Activated CD8-positive, alpha-beta memory T cell treated with anti-CD3 and anti-CD28 coated beads, Interleukin-2, amount 10 ng/mL, durations not matched to agents 7 days and 5 days (primary cell): ENCODE measurements around the gene CAMTA1. TPM values are rescaled to one million over a fixed set of nuclear protein-coding genes. Genes with fewer than 3 reads are reported as not detected.

ENCODE experiments used
- ATAC-seq: fragments of 150-1000 bp; cut with Tn5 transposase; one replicate; pipeline ENCODE4 v1.10.0; 2021; ENCODE audit warnings: moderate library complexity
- CTCF ChIA-PET: fragments of 350-600 bp; sonication (Branson Sonifier 250); formaldehyde crosslinking; loops from one replicate; lab custom pipeline; 2021; ENCODE audit warnings: antibody characterized with exemption; lab: Charles Lee
- DNase-seq: peaks from one replicate; pipeline ENCODE4 v3.0.0-alpha.2; 2020
- H3K27ac Mint-ChIP-seq: one replicate; pipeline ENCODE4 v1.8.0; 2021; ENCODE audit warnings: mild to moderate bottlenecking, mixed read lengths
- H3K27me3 Mint-ChIP-seq: one replicate; pipeline ENCODE4 v1.8.0; 2021; ENCODE audit warnings: mixed read lengths
- H3K36me3 Mint-ChIP-seq: one replicate; pipeline ENCODE4 v1.8.0; 2021; ENCODE audit warnings: mild to moderate bottlenecking, mixed read lengths
- H3K4me1 Mint-ChIP-seq: one replicate; pipeline ENCODE4 v1.8.0; 2021; ENCODE audit warnings: mixed read lengths
- H3K4me3 Mint-ChIP-seq: one replicate; pipeline ENCODE4 v1.8.0; 2021; ENCODE audit warnings: mild to moderate bottlenecking, moderate library complexity, mixed read lengths
- H3K9me3 Mint-ChIP-seq: one replicate; pipeline ENCODE4 v1.8.0; 2022; ENCODE audit warnings: low read depth, mixed read lengths
- total RNA-seq, 2 experiments: library from RNA; stranded (reverse); gene quantifications; one replicate each; pipeline ENCODE4 v1.2.3, GENCODE V29; 2021

Gene CAMTA1
- total RNA-seq, 2 experiments from 2014 or later, result 42.8 to 43.2 TPM

DNA sequence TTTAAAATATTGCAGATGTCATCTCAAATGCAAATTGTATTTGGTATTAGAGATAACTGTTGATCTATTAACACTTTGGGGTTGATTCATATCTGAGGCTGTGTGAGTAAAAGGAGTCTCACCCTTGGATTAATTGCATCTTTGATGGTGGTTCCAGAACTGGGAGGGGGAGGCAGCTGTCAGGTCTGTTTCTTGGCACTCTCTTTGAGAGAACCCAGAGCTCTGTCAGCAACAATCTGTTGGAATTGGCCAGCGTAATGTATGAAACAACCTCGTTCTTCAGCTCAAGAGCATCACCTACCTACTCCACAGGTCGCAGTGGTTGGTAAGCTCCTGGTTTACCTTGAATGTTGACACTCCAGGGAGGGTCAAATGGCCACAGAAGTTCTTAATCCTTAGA is 424.1 kb downstream of the CAMTA1 start:
- H3K4me3 Mint-ChIP-seq, result no peak overlapping the region
- no peaks in the 10 kb centered on the region for H3K9me3 Mint-ChIP-seq
- no peak for ATAC-seq
- no peak for DNase-seq
- peaks cover 4% of the 10 kb centered on the region for H3K4me1 Mint-ChIP-seq
- CTCF ChIA-PET, result interaction anchor here (0.6 to 1.6 kb wide), 2 partner anchors 9 to 490 kb away, joined by 3 to 6 read pairs; no protein-coding TSS in a partner anchor
- no peak overlapping the region for H3K27ac Mint-ChIP-seq
- H3K36me3 Mint-ChIP-seq, result no peaks in the 10 kb centered on the region
- peaks cover 25% of the 10 kb centered on the region for H3K27me3 Mint-ChIP-seq

DNA sequence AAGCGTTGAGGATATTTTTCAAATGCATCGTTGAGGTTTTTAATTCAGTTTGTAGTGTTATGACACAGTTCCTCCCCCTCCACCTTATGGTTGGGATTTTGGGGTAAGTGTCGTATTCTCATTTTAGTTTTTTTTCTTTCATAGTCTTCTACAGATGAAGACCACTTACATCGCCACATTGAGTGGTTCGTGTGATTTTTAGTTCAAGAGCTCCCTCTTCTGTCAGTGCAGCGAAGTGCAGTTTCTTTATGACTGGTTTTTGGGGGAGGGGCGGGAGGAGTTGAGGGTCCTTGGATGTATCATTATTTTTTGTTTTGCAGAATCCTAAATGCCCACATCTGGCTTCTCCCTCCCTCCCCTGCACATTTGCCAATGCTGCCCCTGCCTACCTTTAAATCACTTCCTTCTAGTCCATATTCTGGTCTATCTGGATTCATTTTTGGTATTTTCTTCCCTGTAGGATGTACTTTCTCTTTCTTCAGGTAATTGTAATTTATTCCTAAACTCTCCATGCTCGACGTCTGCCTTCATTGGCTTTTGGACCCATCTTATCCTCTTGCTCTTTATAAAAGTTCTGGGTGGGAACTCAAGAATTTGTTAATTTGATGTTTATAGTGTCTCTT is 433.1 kb downstream of the CAMTA1 start:
- Mint-ChIP-seq H3K36me3 (no peaks in the 10 kb centered on the region), H3K4me3 (no peak overlapping the region), H3K4me1 (no peaks in the 10 kb centered on the region), H3K27me3 (peaks cover 4% of the 10 kb centered on the region), H3K9me3 (no peaks in the 10 kb centered on the region), H3K27ac (no peak overlapping the region)
- CTCF ChIA-PET, result interaction anchor here (0.6 to 1.5 kb wide), 4 partner anchors 9 to 517 kb away, joined by 3 to 6 read pairs (median 3); partner anchors contain the start of gene DNAJC11
- ATAC-seq (no peak), DNase-seq (peak; percentile 44)

DNA sequence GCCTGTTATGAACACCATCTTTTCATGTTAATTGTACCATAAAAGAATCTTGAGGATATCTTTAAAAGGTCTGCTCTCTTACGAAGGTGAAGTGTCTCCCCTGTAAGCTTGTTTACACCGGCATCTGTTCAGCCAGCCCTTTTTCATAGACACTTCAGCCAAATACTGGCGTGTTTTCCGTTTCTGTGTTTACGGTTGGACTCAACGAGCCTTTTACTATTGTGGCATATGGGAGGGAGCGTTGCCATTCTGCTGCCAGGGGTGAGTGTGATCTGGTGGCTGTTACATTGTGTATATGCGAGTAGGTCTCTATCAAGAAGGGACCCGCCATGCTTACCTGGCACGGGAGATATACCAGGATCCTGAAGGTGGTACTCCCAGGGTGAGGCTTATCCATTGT is 433.8 kb downstream of the CAMTA1 start:
- Mint-ChIP-seq H3K27me3 (peaks cover 4% of the 10 kb centered on the region), H3K9me3 (no peaks in the 10 kb centered on the region), H3K4me3 (no peak overlapping the region), H3K4me1 (no peaks in the 10 kb centered on the region), H3K36me3 (no peaks in the 10 kb centered on the region), H3K27ac (no peak overlapping the region)
- CTCF ChIA-PET, result interaction anchor here (1.5 kb wide), 1 partner anchor 177 kb away, joined by 6 read pairs; no protein-coding TSS in a partner anchor
- ATAC-seq (no peak), DNase-seq (no peak)

DNA sequence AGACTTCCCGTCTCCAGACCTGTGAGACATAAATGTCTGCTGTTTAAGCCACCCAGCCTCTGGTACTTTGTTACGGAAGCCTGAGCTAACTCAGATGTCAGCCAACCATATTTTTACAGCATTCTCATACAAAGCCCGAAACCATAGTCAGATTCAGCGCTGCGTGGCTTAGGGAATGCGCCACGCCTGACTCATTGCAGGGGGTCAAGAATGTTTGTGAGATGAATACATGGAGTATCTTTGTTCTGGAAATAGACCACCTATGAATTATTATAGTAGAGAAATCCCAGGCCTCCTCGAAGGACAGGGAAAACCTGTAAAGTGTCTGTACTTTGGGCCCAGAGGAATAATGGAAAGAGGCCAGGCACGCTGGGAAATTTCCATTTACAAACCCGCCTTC is 434.8 kb downstream of the CAMTA1 start:
- no peak overlapping the region for H3K4me3 Mint-ChIP-seq
- no peak for DNase-seq
- ATAC-seq, result no peak
- CTCF ChIA-PET, result no interaction called here
- H3K9me3 Mint-ChIP-seq, result no peaks in the 10 kb centered on the region
- no peaks in the 10 kb centered on the region for H3K4me1 Mint-ChIP-seq
- peaks cover 4% of the 10 kb centered on the region for H3K27me3 Mint-ChIP-seq
- no peaks in the 10 kb centered on the region for H3K36me3 Mint-ChIP-seq
- no peak overlapping the region for H3K27ac Mint-ChIP-seq

DNA sequence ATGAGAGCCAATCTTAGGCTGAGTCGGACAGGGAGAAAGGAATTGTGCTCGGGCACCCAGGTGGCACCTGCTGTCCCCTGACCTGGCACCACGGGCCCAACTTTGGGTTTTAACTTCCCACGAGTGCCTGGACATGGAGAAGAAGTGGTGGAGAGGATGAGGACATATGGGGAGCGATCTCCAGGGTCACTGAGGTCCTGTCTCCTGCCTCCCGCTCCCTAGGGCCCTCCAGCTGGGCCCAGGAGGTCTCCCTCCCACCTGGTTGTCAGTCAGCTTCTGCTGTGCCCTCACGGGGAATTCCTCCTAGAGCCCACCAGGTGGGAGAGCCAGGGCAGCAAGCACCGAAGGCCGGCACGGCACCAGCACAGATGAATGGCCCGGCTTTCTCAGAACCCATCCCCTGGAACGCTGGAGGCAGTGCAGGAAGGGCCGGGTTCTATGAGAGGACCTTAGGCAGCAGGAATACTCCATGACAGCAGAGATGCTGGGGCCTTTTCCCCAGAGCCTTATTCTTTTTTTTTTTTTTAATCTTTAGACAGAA is 435.5 kb downstream of the CAMTA1 start:
- H3K4me1 Mint-ChIP-seq, result no peaks in the 10 kb centered on the region
- H3K9me3 Mint-ChIP-seq, result no peaks in the 10 kb centered on the region
- peaks cover 4% of the 10 kb centered on the region for H3K27me3 Mint-ChIP-seq
- CTCF ChIA-PET, result no interaction called here
- H3K4me3 Mint-ChIP-seq, result no peak overlapping the region
- no peak overlapping the region for H3K27ac Mint-ChIP-seq
- H3K36me3 Mint-ChIP-seq, result no peaks in the 10 kb centered on the region
- no peak for DNase-seq
- no peak for ATAC-seq

DNA sequence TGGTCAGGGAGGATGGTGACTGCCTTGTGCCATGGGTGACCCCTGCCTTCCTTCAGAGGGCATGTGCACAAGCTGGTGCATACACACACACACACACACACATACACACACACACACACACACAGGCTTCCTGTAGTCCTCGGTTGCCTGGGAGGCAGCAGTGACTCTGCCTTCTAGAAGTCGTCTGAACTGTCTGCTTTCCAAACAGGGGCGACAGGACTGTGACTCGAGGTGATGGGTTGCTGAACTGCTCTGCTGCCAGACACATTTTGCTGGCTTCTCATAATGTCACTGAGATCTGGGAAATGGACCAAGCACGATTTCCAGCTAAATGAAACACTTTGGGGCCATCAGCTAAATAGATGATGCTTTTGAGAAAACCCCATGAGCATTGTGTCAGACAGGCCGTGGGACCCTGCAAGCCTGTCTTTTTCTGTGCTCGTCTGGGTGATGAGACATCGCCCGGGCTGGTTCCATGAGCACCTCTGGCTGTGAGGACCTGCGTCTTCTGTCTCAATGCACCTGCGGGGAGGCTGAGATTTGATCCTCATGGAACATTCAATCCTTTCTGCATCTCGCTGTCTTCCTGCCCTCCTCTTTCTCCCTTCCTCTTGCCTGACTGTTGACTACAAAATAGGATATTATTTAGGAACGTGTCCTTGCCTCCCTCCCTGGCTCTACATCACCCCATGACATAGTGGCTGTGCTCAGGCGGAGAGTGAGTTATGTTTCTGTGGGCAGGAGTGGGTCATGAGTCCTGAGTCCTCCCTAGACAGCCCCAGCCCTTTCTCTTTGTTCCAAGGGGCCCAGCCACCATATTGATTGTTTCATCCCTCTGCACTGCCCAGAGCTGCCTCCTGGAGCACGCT is 436.8 kb downstream of the CAMTA1 start:
- Mint-ChIP-seq H3K9me3 (no peaks in the 10 kb centered on the region), H3K36me3 (no peaks in the 10 kb centered on the region), H3K4me3 (no peak overlapping the region), H3K4me1 (no peaks in the 10 kb centered on the region), H3K27ac (no peak overlapping the region), H3K27me3 (peaks cover 4% of the 10 kb centered on the region)
- no peak for ATAC-seq
- DNase-seq, result no peak
- CTCF ChIA-PET, result no interaction called here

DNA sequence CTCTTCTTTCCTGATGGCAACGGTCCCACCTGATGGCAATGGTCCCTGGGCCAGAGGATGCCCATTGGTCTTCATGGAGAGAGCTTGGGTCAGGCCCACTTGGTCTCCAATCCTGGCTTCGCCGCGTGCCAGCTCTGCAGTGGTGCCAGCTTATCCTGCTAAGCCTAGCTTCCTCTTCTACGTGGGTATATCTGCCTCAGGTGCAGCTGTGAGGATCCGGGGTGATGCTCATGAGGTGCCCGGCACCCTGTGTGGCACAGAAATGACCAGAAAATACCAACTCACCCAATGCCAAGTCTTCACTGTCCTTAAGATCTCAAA is 437.4 kb downstream of the CAMTA1 start:
- H3K9me3 Mint-ChIP-seq, result no peaks in the 10 kb centered on the region
- no peak overlapping the region for H3K4me3 Mint-ChIP-seq
- no peak for DNase-seq
- CTCF ChIA-PET, result no interaction called here
- H3K27me3 Mint-ChIP-seq, result peaks cover 4% of the 10 kb centered on the region
- H3K4me1 Mint-ChIP-seq, result no peaks in the 10 kb centered on the region
- no peak for ATAC-seq
- no peaks in the 10 kb centered on the region for H3K36me3 Mint-ChIP-seq
- no peak overlapping the region for H3K27ac Mint-ChIP-seq

DNA sequence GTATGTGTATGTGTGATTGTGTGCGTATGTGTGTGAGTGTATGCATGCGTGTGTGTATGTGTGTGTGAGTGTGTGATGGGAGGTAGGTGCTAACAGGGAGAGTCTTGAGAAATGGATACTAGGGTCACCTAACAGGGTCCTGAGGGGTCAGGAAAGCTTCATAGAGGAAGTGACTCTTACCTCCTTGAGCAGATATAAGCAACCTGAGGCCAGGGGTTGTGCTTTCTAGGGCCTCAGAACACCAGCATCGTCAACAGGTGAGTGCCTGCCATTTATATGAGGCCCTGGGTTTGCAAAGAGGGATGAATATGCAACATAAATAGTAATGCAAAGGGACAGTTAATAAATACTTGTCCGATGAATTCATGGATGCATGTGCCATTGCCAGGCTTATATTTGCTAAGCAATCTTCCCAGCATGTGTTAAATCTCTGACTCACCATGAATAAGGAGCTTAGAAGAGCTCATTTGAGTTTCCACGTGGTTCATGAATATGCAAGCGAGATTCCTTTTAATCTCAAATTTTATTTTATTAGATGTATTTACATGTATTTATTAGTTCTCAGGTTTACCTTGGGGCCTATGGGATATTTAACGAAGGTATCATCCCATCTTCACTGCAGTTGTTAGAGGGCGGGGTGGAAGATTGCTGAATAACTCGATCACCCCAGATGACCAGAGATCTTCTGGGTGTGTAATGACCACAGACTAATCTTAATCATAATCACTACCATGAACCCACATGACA is 438.3 kb downstream of the CAMTA1 start:
- Mint-ChIP-seq H3K36me3 (no peaks in the 10 kb centered on the region), H3K4me3 (no peak overlapping the region), H3K4me1 (no peaks in the 10 kb centered on the region), H3K27me3 (no peaks in the 10 kb centered on the region), H3K27ac (no peak overlapping the region), H3K9me3 (no peaks in the 10 kb centered on the region)
- CTCF ChIA-PET, result no interaction called here
- DNase-seq (no peak), ATAC-seq (no peak)

DNA sequence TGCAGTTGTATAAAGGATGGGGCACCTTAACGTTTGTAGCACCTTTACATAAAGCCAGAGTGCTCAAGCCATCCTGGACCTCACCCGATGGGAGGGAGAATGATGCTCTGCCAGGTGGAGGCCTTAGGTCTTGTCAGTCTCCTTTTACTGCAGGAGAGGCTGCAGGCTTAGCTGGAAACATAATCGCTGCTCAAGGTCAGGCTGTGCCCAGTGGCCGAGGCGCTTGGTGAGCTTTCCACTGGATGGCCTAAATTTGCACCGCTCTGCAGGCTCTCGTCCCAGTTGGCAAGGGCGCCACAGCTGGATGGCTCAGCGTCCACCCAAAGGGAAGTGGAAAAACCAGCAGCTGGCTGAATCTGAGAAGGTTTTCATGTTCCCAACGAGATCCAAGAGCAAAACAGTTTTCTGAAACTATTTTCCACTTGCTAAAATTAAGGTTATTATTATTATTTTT is 438.9 kb downstream of the CAMTA1 start:
- H3K4me3 Mint-ChIP-seq, result no peak overlapping the region
- DNase-seq (no peak), ATAC-seq (no peak)
- CTCF ChIA-PET, result interaction anchor here (0.5 kb wide), 1 partner anchor 474 kb away, joined by 4 read pairs; no protein-coding TSS in a partner anchor
- H3K4me1 Mint-ChIP-seq, result no peaks in the 10 kb centered on the region
- H3K27ac Mint-ChIP-seq, result no peak overlapping the region
- H3K27me3 Mint-ChIP-seq, result no peaks in the 10 kb centered on the region
- no peaks in the 10 kb centered on the region for H3K9me3 Mint-ChIP-seq
- H3K36me3 Mint-ChIP-seq, result no peaks in the 10 kb centered on the region

DNA sequence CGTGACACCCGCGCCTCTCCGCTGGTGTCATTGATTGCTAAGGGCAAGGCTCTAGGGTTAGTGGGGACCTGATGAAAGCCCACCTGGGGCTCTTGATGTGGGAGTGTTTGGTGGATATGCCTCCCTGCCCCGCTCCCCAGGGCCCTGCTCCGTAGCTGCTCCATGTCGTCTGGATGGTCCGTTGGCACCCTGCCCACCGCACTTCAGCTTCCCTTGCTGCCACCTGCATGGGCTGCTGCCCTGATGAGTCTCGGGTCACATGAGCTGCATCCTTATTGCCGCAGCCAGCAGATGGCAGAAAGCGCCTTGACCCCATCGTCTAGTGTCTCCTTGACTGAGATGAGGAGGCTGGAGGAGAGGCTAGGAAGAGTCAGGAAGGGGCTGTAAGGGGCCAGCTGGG is 439.4 kb downstream of the CAMTA1 start:
- no peak for ATAC-seq
- Mint-ChIP-seq H3K36me3 (no peaks in the 10 kb centered on the region), H3K9me3 (no peaks in the 10 kb centered on the region), H3K27me3 (no peaks in the 10 kb centered on the region), H3K27ac (no peak overlapping the region), H3K4me3 (no peak overlapping the region), H3K4me1 (no peaks in the 10 kb centered on the region)
- no peak for DNase-seq
- CTCF ChIA-PET, result interaction anchor here (0.5 kb wide), 1 partner anchor 473 kb away, joined by 4 read pairs; no protein-coding TSS in a partner anchor

DNA sequence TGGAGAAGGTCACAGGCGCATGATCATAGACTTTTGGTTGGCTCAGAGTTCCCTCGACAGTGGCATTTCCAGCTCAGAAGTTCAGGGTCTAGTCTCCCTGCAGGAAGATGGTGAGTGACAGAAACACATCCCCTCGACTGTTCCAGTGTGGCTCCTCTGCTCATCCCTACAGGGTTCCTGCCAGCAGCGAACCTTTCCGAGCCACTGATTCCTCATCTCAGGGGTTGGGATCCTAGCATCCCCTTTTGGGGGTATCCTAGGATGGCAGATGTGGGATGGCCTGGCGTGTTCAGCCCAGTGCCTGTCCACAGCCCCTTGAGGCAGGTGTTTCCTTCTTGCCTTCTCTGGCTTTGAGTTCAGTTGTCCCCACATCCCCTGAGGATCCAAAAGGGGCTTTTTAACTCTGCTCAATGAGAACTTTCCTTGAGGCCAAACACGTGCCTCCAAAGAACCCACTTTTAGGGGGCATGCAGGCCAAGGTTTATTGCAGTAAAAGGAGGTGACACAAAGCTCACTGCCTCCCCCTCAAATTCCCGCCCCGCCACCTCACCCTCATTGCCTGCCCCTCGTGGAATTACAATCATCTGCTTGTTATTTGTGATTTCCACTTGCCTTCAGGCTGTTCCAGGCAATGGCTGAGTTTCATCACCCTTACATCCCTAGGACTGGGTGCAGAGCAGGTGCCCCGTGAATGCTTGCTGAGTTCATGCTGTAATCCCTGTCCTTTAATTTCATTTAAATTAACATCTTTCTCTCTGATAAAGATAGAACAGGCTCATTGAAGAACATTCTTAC is 440.7 kb downstream of the CAMTA1 start:
- H3K27me3 Mint-ChIP-seq, result no peaks in the 10 kb centered on the region
- CTCF ChIA-PET, result no interaction called here

DNA sequence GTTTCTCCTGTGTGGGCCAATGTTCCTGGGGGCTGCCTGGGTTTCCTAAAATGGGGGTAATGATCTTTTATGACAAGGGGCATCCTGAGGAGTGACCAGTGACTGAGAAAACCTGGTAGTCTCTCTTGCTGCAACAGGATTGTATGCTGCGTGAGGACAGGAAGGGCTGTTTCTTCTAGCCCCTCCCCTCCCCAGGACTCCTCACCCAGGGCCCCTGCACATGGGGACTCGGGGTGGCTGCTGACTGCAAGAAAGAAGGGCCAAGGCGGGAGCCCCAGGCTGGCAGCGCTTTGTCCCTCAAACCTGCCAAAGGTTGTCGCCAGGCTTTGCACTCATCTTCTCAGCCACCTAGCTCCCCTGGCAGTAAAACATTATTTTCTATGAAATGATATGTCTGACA is 442.4 kb downstream of the CAMTA1 start:
- H3K27me3 Mint-ChIP-seq, result no peaks in the 10 kb centered on the region
- CTCF ChIA-PET, result no interaction called here
- H3K9me3 Mint-ChIP-seq, result no peaks in the 10 kb centered on the region
- no peaks in the 10 kb centered on the region for H3K4me1 Mint-ChIP-seq
- ATAC-seq, result no peak
- H3K36me3 Mint-ChIP-seq, result no peaks in the 10 kb centered on the region
- H3K4me3 Mint-ChIP-seq, result no peak overlapping the region
- DNase-seq, result no peak
- no peak overlapping the region for H3K27ac Mint-ChIP-seq

More for the DNA sequence above, 440.7 kb downstream of the CAMTA1 start:
- H3K36me3 Mint-ChIP-seq, result no peaks in the 10 kb centered on the region
- no peak for DNase-seq
- H3K4me3 Mint-ChIP-seq, result no peak overlapping the region
- no peaks in the 10 kb centered on the region for H3K9me3 Mint-ChIP-seq
- no peak overlapping the region for H3K27ac Mint-ChIP-seq
- no peaks in the 10 kb centered on the region for H3K4me1 Mint-ChIP-seq
- ATAC-seq, result no peak
